ENCODE data around the gene SHH. TPM values are rescaled to one million over a fixed set of nuclear protein-coding genes. Genes with fewer than 3 reads are reported as not detected.

Gene SHH
- 1 to 10 TPM; 2.4 to 9.6 (median 6.6) TPM for total RNA-seq
- long read RNA-seq, donor 1, result 0 reads
- long read RNA-seq, donor 2, partial matches to known transcripts, result 0 of 1 reads
- long read RNA-seq, donor 2, other reads (novel, unspliced or antisense), result 1 of 1 reads

- H3K4me3 ChIP-seq, result no peak within 1 kb of the TSS
- TF ChIP-seq CTCF (IDR thresholded peaks at IDR 0.05), result no peak
- ATAC-seq (no peak), DNase-seq (peak in 2 of 3 donors; percentile 16 to 46)
- peaks cover 27% of the 10 kb centered on the region for H3K4me1 ChIP-seq (ENCODE audit: low read depth)
- intact Hi-C loops (cut with DNase I, micrococcal nuclease), result no loop called here
- no peaks in the 10 kb centered on the region for H3K9me3 ChIP-seq
- no peaks in the 10 kb centered on the region for H3K36me3 ChIP-seq (ENCODE audit: low read depth)
Measured at GRCh38 chr7:155811895-155812761, at the start of gene SHH. TSS of gene SHH (minus strand) at chr7:155812463. CDS start at chr7:155812122, 341 bp downstream.

- ATAC-seq (peak; percentile 7), DNase-seq (no peak)
- intact Hi-C loops (cut with DNase I, micrococcal nuclease), result no loop called here
- no peak overlapping the region for H3K4me3 ChIP-seq
- H3K4me1 ChIP-seq (ENCODE audit: low read depth), result peaks cover 6% of the 10 kb centered on the region
- TF ChIP-seq CTCF (IDR thresholded peaks at IDR 0.05), result no peak
- H3K9me3 ChIP-seq, result no peaks in the 10 kb centered on the region
- no peaks in the 10 kb centered on the region for H3K36me3 ChIP-seq (ENCODE audit: low read depth)
Measured at GRCh38 chr7:155861480-155861868, 49.2 kb upstream of the SHH start.

- intact Hi-C loops (cut with DNase I, micrococcal nuclease), result no loop called here
- Histone ChIP-seq H3K4me1 (ENCODE audit: low read depth) (peaks cover 2% of the 10 kb centered on the region), H3K36me3 (ENCODE audit: low read depth) (no peaks in the 10 kb centered on the region), H3K4me3 (no peak overlapping the region), H3K9me3 (no peaks in the 10 kb centered on the region)
- ATAC-seq (peak; percentile 51), DNase-seq (no peak)
- no peak for TF ChIP-seq CTCF (IDR thresholded peaks at IDR 0.05)
Measured at GRCh38 chr7:155860840-155861479, 48.7 kb upstream of the SHH start.

- DNase-seq, result no peak
- H3K4me1 ChIP-seq (ENCODE audit: low read depth), result no peaks in the 10 kb centered on the region
- H3K9me3 ChIP-seq, result no peaks in the 10 kb centered on the region
- H3K4me3 ChIP-seq, result no peak overlapping the region
- ATAC-seq, result no peak
- H3K36me3 ChIP-seq (ENCODE audit: low read depth), result no peaks in the 10 kb centered on the region
- intact Hi-C loops (cut with DNase I, micrococcal nuclease), result no loop called here
- TF ChIP-seq CTCF (IDR thresholded peaks at IDR 0.05), result no peak
Measured at GRCh38 chr7:155860461-155860839, 48.2 kb upstream of the SHH start.

DNA sequence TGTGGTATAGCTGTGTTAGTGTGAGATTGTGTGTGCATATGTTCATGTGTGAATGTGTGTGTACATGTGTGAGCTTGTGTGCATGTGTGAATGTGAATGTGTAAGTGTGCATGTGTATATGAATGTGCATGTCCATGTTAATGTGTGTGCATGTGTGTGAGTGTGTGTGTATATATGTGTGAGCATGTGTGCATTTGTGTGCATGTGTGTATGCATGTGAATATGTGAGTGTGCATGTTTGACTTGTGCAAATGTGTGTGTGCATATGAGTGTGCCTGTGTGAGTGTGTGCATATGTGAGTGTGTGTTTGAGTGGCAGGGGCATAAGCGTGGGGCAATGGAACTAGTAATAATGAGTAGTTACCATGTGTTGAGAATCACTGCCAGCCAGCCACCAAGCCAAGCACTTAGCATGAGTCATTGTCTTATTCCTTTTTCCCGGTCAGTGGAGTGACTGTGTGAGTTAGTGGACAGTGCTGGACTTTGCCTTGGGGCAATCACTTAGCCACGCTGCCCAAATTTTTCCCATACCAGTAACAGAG, 46.3 kb upstream of the SHH start:
- no peaks in the 10 kb centered on the region for H3K36me3 ChIP-seq (ENCODE audit: low read depth)
- ATAC-seq (peak; percentile 61), DNase-seq (no peak)
- no peaks in the 10 kb centered on the region for H3K4me1 ChIP-seq (ENCODE audit: low read depth)
- no peak for TF ChIP-seq CTCF (IDR thresholded peaks at IDR 0.05)
- no peaks in the 10 kb centered on the region for H3K9me3 ChIP-seq
- intact Hi-C loops (cut with DNase I, micrococcal nuclease), result no loop called here
- H3K4me3 ChIP-seq, result no peak overlapping the region

Measured in mucosa of descending colon (tissue), 3 donors.